Stimulated activated CD4-positive, alpha-beta T cell treated with anti-CD3 and anti-CD28 coated beads, Interleukin-1b, Interleukin-23, amount 100 ng/mL, for 1 hour (primary cell): ENCODE data around the gene CCDC157.
A peak's percentile ranks its signal among the peaks of the same experiment; 100 is the strongest.

Source experiments
- DNase-seq, 2 donors: peaks; one replicate each; pipeline ENCODE4 v3.0.0-alpha.2; 2020; ENCODE audit warnings: low read depth in 2 of 2

The CCDC157 gene

DNA sequence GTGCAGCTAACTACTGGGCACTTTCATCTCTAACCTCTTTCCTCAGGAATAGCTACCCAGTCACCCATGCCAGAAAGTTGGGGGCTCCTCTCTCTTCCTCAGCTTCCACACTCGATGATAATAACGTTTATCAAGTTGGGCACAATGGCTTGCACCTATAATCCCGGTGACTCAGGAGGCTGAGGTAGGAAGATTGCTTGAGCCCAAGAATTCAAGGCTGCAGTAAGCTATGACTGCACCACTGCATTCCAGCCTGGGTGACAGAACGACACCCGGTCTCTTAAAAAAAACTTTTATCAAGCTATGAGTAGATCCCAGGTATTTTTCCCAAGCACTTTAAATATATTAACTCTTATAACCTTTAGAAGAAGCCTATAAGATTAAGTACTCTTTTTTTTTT is 2.2 kb upstream of the CCDC157 start:
- no peak for DNase-seq

DNA sequence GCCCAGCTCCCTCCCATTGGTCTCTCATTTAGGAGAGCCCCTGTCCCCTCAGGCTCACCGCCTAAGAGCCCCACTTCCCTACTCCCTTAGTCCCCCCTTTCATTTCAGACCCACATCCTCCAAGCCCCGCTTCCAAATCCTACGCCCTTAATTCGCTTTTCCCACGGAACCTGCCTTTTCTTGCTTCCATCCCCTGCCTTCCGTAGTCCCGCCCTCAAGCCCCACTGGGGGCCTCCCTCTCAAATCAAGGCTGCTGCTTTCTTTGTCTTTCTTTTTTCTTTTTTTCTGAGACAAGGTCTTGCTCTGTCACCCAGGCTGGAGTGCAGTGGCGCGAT is 396 bp downstream of the CCDC157 start:
- DNase-seq: no peak

GRCh38 chr22:30357650-30358215 is 926 bp downstream of the CCDC157 start:
- DNase-seq: no peak

- DNase-seq: no peak
These were observed 1.7 kb downstream of the CCDC157 start for GRCh38 chr22:30358541-30358940.

DNA sequence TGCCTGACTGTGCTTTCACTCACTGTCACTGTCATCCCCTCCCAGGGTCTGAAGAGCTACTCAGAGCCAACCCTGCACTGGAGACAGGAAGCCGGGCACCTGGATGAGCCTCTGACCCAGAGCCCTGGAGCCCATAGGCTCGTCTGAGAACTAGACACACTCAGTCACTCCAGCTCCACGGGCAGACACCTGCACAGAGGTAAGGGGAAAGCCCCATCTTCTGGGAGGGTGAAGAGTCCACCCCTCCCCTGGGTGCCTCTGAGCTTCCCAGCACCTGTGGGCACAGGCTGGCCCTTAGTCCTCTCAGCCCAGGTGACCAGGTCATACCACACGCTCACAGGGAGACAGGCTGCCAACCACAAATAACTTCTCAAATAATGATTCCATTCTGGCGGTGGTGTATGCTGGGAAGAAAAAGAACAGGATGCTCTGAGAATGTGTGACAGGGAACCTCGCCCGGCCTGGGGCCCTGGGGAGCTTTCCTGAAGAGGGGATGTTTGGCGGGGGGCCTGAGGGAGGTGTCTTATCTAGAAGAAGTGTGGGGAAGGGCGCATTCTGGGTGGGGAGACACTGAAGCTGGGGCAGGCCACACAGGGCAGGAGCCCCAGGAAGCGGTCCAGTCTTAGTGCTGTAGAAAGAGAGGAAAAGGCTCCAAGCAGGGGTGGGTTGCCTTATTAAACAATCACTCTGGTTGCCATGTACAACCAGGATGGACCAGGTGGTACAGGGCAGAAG is 5.3 kb downstream of the CCDC157 start:
- DNase-seq: no peak

- DNase-seq: no peak
These were observed 6.0 kb downstream of the CCDC157 start for GRCh38 chr22:30362651-30363281.

- no peak for DNase-seq
These were observed 9.1 kb downstream of the CCDC157 start for GRCh38 chr22:30365891-30366290.

- no peak for DNase-seq
These were observed 11.6 kb downstream of the CCDC157 start for GRCh38 chr22:30368420-30368819.

- DNase-seq: no peak
These were observed 13.9 kb downstream of the CCDC157 start for GRCh38 chr22:30370641-30371230.

DNA sequence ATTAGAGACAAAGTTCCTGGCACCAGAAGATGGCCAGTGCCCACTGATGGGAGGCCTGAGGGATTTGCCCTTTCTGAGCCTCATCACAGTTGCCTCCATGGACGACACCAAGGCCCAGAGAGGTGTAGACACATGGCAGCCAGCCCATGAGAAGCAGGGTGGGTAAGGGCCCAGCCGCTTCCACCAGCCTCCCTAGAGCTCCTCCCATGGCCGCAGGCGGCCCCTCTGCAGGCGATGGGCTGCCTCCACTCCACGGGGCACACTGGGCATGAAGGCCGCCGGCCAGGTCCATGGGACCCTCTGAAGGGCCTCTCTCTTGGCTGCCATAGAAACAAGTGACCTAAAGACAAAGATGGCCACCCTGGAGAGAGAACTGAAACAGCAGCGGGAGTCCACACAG is 14.5 kb downstream of the CCDC157 start:
- no peak for DNase-seq

GRCh38 chr22:30371981-30372380 is 15.2 kb downstream of the CCDC157 start:
- DNase-seq: no peak

- no peak for DNase-seq
These were observed 16.1 kb downstream of the CCDC157 start for GRCh38 chr22:30372915-30373314.

DNA sequence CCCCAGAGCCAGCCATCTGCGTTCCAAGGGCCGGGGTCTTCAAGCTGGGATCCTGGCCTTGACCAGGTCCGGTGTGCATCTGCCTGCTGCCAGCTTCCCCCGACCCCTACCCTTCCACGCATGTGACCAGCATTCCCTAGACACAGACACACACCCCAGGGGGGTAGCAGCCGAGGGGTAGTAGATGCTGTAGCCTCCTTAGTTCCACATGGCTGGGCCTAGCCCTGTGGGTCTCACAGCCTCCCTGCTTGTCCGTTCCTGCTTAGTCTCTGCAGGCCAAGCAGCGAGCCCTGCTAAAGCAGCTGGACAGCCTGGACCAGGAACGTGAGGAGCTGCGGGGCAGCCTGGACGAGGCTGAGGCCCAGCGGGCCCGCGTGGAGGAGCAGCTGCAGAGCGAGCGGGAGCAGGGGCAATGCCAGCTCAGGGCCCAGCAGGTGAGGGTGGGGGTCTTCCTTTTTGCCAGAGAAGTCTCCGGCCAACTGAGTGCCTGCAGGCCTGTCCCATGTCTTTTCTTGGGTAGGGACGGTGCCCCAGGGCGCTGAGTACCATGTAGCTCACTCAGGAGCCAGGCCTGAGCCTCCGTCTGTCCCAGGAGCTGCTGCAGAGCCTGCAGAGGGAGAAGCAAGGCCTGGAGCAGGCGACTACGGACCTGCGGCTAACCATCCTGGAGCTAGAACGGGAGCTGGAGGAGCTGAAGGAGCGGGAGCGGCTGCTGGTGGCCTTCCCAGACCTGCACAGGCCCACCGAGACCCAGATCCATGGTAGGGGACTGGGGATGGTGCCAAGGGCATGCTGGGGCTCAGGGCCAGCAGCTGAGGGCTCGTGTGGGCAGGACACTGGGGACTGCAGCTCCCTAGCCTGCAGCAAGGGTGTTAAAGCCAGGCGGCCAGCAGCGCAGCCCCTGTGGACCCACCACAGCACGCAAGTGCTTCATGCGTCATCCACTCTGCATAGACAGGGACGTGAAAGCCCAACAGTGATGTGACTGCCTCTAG is 16.8 kb downstream of the CCDC157 start:
- no peak for DNase-seq

- no peak for DNase-seq
These were observed 18.6 kb downstream of the CCDC157 start for GRCh38 chr22:30375312-30375849.

DNA sequence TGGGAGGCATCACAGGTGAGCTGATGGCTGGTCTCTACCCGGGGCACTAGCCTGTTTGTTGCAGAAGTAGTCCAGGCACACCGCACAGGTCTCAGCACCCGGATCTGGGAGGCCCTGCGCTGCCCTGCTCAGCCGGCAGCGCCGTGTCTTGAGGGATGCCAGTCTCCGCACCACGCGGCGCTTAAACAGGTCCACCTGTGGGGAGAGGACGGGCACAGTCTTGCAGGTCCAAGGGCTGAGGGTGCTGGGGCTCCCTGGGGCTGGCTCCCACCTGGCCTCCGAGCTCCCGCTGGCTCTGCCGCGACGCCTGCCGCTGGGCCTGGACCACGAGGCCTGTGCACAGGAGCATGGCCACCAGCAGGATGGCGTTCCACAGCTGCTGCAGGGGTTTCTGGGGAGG is 23.2 kb downstream of the CCDC157 start:
- DNase-seq: no peak

GRCh38 chr22:30381264-30381663 is 24.5 kb downstream of the CCDC157 start:
- no peak for DNase-seq

- no peak for DNase-seq
These were observed 25.5 kb downstream of the CCDC157 start for GRCh38 chr22:30382340-30382739.

DNA sequence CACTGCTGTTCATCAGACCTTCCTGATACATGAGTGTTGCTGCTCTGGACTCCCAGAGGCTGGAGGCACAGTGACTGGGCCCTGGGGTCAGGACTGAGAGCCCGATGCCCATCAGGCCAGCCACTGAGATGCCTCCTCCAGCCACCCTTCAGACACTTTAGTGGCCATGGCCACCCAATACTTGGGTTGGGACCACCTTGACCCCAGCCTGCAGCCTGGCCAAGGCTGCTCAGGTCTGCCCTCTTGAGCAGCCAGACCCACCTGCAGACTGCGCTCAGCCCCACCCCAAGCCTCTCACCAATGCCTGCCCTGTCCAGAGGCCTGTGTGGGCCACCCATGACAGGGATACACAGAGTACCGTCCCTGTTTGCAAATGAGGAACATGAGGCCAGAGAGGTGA is 26.3 kb downstream of the CCDC157 start:
- DNase-seq: no peak

- DNase-seq: no peak
These were observed 29.1 kb downstream of the CCDC157 start for GRCh38 chr22:30385942-30386341.

DNA sequence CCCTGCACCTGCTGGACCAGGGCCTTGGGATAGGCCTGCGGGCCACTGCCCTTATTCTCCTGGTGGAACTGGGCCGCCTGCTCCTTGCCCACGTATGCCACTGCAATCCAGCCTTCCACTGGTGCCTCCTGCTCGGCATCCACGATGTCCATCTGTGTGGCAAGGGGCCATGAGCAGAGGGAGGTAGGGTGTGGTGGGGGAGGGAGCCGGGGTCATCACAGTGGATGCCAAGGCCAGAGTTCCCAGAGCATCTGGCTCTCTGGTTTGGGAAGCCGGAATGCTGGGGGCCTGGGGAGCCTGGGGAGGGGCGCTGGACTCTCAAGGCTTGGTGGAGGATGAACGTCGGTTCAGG is 29.8 kb downstream of the CCDC157 start:
- no peak for DNase-seq

DNA sequence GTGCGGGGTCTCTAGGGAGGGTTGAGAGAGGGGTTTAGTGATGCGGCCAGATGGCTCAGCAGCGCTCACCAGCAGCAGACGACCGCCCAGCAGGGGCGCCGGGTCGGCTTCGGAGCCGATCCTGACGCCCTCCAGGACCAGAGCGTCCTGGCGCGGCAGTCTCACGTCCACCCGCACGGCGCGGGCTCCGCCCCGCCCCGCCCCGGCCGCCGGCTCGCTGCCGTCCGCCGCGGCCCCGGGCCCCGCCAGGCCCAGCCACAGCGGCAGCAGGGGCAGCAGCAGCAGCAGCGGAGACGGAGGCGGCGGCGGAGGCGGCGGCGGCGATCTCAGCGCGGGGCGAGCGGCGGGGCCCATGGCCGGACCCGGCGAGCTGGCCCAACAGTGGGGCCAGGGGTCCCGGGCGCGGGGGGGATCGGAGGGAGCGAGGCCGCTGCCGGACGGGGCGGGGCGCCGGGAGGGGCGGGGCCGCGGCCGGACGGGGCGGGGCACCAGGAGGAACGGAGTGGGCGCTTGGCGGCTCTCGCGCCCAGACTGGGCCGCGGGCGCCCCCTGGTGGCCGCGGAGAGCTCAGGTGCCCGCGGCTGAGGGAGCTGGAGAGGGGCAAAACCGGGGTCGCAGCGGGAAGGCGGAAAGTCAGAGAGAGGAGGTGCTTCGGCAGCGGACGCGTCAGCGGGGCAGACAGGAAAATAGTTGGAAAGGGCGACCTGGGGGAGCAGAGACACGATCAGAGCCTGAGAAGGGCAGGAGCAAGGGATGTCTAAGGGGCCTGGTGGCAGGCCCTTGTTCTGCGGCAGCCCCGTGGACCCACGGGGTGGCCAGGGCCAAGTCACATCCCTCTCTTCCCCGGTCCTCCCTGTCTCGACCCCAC is 30.4 kb downstream of the CCDC157 start, which contains the start of gene RNF215:
Gene RNF215, minus strand, starts transcription at position 452 of the 868 bp plus-strand sequence. Its CDS starts 98 bp downstream, at position 354.
- peak; percentile 55 to 69 for DNase-seq
